ENCODE data around the gene USP5.

The USP5 gene

DNA sequence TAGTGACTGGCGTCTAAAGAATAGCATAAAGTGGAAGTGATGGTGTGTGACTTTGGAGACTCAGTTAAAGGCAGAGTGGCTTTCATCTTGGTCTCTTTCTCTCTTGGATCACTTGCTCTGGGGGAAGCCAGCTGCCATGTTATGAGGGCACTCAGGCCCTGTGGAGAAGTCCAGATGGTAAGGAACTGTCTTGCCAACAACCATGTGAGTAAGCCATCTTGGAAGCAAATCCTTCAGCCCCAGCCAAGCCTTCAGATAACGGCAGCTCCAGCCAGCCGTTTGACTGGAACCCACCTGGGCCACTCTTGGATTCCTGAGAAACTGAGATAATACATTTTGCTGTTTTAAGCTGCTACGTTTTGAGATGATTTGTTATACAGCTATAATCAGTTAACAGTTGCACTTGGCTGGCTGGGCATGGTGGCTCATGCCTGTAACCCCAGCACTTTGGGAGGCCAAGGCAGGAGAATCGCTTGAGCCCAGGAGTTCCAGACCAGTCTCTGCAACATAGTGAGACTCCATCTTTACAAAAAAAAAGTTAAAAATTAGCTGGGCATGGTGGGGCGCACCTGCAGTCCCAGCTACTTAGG lies 45.0 kb downstream of the USP5 start:
- TF ChIP-seq, protein P1, sequence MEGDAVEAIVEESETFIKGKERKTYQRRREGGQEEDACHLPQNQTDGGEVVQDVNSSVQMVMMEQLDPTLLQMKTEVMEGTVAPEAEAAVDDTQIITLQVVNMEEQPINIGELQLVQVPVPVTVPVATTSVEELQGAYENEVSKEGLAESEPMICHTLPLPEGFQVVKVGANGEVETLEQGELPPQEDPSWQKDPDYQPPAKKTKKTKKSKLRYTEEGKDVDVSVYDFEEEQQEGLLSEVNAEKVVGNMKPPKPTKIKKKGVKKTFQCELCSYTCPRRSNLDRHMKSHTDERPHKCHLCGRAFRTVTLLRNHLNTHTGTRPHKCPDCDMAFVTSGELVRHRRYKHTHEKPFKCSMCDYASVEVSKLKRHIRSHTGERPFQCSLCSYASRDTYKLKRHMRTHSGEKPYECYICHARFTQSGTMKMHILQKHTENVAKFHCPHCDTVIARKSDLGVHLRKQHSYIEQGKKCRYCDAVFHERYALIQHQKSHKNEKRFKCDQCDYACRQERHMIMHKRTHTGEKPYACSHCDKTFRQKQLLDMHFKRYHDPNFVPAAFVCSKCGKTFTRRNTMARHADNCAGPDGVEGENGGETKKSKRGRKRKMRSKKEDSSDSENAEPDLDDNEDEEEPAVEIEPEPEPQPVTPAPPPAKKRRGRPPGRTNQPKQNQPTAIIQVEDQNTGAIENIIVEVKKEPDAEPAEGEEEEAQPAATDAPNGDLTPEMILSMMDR (IDR thresholded peaks at IDR 0.05; ENCODE audit: insufficient read depth, missing control alignments), result no peak
- DNase-seq (ENCODE audit: insufficient read length, low spot score) (no peak), FAIRE-seq (no peak)

DNA sequence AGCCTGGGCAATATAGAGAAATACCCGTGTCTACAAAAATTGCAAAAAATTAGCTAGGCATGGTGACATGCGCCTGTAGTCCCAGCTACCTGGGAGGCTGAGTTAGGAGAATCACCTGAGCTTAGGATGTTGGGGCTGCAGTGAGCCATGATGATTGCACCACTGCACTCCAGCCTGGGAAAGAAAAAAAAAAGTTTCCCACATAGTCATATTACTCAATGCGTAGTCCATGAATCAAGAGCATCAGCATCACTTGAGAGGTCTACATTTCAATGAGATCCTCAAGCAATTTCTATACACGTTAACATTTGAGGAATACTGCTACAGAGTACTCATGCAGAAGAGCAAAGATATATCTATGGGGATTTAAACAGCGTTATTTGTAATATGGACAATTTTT lies 47.5 kb downstream of the USP5 start:
- FAIRE-seq, result no peak
- TF ChIP-seq, protein P1 (IDR thresholded peaks at IDR 0.05; ENCODE audit: insufficient read depth, missing control alignments), result no peak
- DNase-seq (ENCODE audit: insufficient read length, low spot score), result no peak

DNA sequence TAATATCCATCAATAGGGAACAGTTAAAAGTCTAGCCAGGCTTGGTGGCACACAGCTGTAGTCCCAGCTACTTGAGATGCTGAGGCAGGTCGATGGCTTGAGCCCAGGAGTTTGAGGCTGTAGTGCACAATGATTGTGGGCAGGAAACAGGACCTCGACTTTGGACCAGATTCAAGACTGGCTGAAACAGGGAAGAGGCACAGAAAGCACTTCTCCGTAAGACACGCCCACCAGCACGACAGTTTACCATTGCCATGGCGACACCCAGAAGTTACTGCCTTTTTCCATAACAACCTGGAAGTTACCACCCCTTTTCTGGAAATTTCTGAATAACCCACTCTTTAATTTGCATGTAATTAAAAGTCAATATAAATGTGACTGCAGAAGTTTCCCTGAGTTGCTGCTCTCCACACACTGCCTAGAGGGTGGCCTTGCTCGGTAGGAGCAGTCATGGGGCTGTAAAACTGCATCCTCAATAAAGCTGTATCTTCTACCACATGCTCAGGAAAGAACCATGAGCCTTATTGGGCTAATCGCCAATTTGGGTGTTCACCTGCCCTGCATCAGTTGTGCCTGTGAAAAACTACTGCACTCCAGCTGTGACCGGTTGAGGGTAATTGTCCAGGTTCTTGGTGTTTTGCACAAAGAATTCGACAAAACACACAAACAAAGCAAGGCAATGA lies 48.0 kb downstream of the USP5 start:
- DNase-seq (ENCODE audit: insufficient read length, low spot score) (no peak), FAIRE-seq (no peak)
- TF ChIP-seq, protein P1 (IDR thresholded peaks at IDR 0.05; ENCODE audit: insufficient read depth, missing control alignments), result no peak

DNA sequence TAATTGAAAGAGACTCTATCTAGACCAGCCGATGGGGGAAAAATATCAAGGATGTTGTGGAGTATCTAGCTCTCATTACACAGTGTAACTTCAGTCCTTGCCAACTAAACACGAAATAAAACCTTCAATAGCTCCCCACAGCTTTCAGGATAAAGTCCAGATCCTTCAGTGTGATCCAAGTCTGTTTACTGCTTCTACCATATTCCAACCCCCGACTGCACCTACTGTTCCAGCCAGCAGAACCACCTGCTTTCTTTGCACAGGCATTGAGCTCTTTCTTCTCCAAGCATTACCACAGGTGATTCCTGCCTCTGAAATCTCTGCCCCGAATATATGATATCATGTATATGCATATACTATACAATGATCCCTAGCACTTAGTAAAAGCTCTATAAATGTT lies 50.5 kb downstream of the USP5 start:
- FAIRE-seq (no peak), DNase-seq (ENCODE audit: insufficient read length, low spot score) (no peak)
- TF ChIP-seq, protein P1 (IDR thresholded peaks at IDR 0.05; ENCODE audit: insufficient read depth, missing control alignments), result no peak

DNA sequence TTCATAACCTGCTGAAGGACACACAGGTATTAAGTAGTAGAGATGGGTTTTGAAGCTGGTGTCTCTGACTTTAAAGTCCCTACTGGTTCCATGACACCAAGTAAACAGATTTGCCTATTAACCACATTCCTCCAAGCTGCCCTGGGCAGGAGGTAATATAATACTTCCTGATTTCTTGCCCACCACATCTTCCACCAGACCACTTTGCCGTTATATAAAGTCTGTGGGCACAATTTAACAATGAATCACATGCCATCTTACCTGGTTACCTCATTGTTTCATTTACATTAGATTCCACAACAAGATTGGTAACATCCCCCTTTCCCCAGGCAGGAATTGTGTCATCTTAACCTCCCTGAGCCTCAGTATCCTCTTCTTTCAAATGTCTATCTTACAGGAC lies 51.8 kb downstream of the USP5 start:
- peak; percentile 89 for FAIRE-seq
- no peak for DNase-seq (ENCODE audit: insufficient read length, low spot score)

DNA sequence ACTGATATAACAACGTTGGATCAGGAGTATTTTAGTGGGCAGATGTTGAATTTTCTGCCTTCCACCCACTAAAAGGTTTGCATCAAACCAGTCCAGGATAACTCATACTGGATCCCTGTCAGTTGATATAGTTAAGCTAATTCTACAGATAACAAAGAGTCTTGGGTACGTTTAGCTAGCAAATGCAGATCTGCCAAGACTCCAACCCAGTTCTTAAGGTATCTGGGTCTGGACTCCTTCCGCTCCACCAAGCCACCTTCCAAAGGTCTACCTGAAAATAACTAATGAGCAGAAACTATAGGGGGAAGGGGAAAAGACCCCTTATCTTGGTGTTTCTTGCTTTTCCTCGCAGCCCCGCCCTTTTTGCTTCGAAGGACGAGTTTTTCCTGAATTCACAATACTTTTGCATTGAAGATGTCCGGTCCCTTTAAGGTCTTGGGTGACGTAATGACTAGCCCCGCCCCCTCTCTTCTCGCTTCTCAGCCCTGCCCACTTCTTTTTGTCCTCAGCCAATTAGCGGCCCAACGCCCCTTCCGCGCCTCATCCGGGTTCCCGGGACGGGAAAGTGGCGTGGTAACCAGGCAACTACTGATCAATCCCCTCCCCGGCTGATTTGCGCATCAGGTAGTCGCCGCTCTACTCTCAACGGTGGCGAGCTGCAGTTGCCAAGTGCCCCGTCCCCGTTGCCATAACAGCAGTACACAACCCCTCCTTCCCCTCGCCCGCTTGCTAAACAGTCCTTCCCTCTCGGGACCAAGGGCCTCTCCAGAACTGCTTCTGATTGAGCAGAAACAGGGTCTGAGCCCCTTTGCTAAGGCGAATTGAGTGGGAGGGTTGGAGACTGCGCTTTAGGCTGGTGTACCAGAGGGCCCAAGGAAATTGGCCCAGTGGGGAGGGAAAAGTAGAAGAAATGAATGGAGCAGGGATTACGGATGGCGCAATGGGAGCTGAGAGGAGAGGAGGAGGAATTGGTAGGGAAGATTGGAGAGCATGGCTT lies 52.6 kb downstream of the USP5 start, which contains the start of gene LRRC23:
Gene LRRC23 (plus strand): TSS at position 543 of the 997 bp plus-strand sequence. CDS start 812 bp downstream, outside the sequence.
- TF ChIP-seq, protein P1 (IDR thresholded peaks at IDR 0.05; ENCODE audit: insufficient read depth, missing control alignments), result no peak
- peak; percentile 48 for FAIRE-seq
- peak; percentile 69 for DNase-seq (ENCODE audit: insufficient read length, low spot score)

More for the DNA sequence above, 51.8 kb downstream of the USP5 start:
- TF ChIP-seq, protein P1 (IDR thresholded peaks at IDR 0.05; ENCODE audit: insufficient read depth, missing control alignments), result no peak

Measured in D721Med (cell line).